ENCODE measurements around the gene FAHD1.

The FAHD1 gene

GRCh38 chr16:1812732-1813163 is 14.3 kb upstream of the FAHD1 start:
- FAIRE-seq (no peak), DNase-seq (ENCODE audit: extremely low spot score, insufficient read length, low read depth) (no peak)

GRCh38 chr16:1815461-1815860 is 11.5 kb upstream of the FAHD1 start:
- no peak for FAIRE-seq
- no peak for DNase-seq (ENCODE audit: extremely low spot score, insufficient read length, low read depth)

GRCh38 chr16:1816396-1817275 is 10.4 kb upstream of the FAHD1 start:
- no peak for FAIRE-seq
- no peak for DNase-seq (ENCODE audit: extremely low spot score, insufficient read length, low read depth)

DNA sequence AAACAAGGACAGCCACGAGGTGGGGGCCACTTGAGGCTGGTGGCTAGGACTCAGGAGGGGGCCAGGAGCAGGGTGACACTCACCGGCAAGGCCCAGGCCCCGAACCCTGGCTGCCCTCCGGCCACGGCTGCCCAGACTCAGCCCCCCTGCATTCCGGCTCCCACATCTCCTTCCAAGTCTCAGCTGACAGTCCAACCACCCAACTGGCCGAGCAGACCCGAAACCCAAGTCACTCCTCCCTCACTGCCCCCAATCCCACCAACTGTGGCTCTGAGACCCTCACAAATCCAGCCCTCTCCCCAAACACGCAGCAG is 9.8 kb upstream of the FAHD1 start:
- FAIRE-seq = no peak
- DNase-seq (ENCODE audit: extremely low spot score, insufficient read length, low read depth) = no peak

GRCh38 chr16:1817716-1818115 is 9.3 kb upstream of the FAHD1 start:
- no peak for FAIRE-seq
- no peak for DNase-seq (ENCODE audit: extremely low spot score, insufficient read length, low read depth)

DNA sequence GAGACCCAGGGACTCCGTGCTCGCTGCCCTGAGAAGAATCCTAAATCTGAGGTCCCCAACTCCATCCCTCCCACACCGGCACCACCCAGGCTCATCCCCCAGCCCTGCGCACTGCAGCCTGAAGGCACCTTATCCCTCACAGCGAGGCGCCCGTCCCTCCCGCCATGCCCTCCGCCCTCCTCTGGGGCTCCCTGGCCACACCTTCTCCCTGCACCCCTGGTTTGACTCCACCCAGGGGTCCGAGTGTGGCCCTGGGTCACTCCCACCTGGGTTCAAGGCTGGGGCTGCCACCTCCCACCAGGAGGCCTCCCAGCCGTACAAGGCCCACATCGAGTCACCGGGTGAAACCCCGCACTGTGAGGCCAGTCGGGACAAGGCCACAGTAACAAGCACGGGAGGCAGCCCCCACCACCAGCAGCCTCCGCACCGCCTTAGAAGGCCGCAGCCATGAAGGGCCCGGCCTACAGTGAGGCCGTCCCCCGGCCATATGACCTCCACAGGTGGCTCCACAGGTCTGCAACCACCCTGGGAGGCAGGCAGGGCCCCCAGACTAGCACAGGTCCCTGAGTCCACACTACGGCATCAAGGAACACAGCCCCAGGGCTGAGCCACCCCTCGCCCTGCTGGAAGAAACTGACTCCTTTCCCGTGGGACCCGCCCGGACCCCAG is 8.7 kb upstream of the FAHD1 start:
- DNase-seq (ENCODE audit: extremely low spot score, insufficient read length, low read depth) (no peak), FAIRE-seq (no peak)

- DNase-seq (ENCODE audit: extremely low spot score, insufficient read length, low read depth) (no peak), FAIRE-seq (no peak)
These were observed 8.0 kb upstream of the FAHD1 start for GRCh38 chr16:1818873-1819525.

DNA sequence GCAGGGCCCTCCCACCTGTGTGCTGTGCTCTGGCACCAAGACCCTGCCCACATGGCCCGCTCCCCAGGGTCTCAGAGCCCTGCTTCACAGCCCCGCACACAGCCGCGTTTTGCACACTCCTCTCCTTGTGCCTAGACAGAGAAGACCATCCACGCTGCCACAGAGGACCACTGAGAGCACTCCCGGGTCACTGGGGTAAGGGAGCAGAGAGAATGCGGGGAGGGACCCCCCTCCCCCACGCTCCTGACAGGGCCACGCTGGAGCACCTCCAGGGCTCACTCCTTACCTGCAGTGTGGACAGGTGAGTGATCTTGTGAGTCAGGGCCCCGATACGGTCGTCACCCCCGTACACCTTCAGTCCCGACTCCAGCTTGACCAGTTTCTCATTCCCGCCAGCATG is 7.4 kb upstream of the FAHD1 start:
- DNase-seq (ENCODE audit: extremely low spot score, insufficient read length, low read depth) (no peak), FAIRE-seq (no peak)

- FAIRE-seq = no peak
- DNase-seq (ENCODE audit: extremely low spot score, insufficient read length, low read depth) = no peak
These were observed 6.7 kb upstream of the FAHD1 start for GRCh38 chr16:1820096-1820945.

- no peak for DNase-seq (ENCODE audit: extremely low spot score, insufficient read length, low read depth)
- no peak for FAIRE-seq
These were observed 6.1 kb upstream of the FAHD1 start for GRCh38 chr16:1820946-1821290.

GRCh38 chr16:1821861-1822611 is 5.0 kb upstream of the FAHD1 start:
- no peak for DNase-seq (ENCODE audit: extremely low spot score, insufficient read length, low read depth)
- no peak for FAIRE-seq

DNA sequence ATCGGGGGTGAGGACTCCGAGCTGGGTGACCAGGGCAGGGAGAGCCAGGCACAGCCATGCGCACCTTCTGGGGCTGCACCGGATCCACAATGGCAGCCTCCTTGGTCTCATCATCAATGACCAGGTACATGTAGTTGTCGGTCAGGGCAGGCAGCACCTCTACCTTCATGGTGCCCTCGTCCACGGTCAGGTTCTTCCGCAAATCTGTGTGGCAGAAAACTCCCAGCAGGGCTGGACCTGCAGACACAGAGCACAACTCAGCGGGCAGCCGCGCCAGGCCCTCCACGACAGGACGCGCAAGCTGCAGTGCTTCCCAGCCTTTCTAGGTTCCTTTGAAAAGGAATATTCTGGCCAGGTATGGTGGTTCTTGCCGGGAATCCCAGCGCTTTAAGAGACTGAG is 4.2 kb upstream of the FAHD1 start:
- DNase-seq (ENCODE audit: extremely low spot score, insufficient read length, low read depth) (no peak), FAIRE-seq (no peak)

- no peak for FAIRE-seq
- DNase-seq (ENCODE audit: extremely low spot score, insufficient read length, low read depth) = no peak
These were observed 3.2 kb upstream of the FAHD1 start for GRCh38 chr16:1823821-1824220.

- DNase-seq (ENCODE audit: extremely low spot score, insufficient read length, low read depth) (no peak), FAIRE-seq (no peak)
These were observed 1.6 kb upstream of the FAHD1 start for GRCh38 chr16:1825381-1825863.

- DNase-seq (ENCODE audit: extremely low spot score, insufficient read length, low read depth) = peak; percentile 66
- no peak for FAIRE-seq
These were observed 929 bp upstream of the FAHD1 start for GRCh38 chr16:1825864-1826690.

- no peak for FAIRE-seq
- no peak for DNase-seq (ENCODE audit: extremely low spot score, insufficient read length, low read depth)
These were observed 1.8 kb downstream of the FAHD1 start for GRCh38 chr16:1828645-1829410.

- FAIRE-seq (no peak), DNase-seq (ENCODE audit: extremely low spot score, insufficient read length, low read depth) (no peak)
These were observed 3.2 kb downstream of the FAHD1 start for GRCh38 chr16:1830213-1830612.

Measured in GM18507 (cell line).